HepG2 (cell line): ENCODE data around the gene KRTAP20-2.

Source experiments
- CTCF ChIP-seq: sonication (generic); formaldehyde crosslinking; IDR thresholded peaks from 2 replicates; pipeline ENCODE4 v1.5.0; 2020; ENCODE audit warnings: mild to moderate bottlenecking, missing genetic modification reagents, moderate library complexity
- FOXK2 ChIP-seq: fragments of 450-650 bp; IDR thresholded peaks from 2 replicates; pipeline ENCODE4 v1.6.1; 2016
- HDAC6 ChIP-seq: fragments of 200-600 bp; sonication (generic); IDR thresholded peaks from 2 replicates; pipeline ENCODE4 v1.7.0; 2017; ENCODE audit warnings: mild to moderate bottlenecking, antibody characterized with exemption, low read length, low read depth
- HNF4A ChIP-seq: sonication (generic); formaldehyde crosslinking; IDR thresholded peaks from 2 replicates; pipeline ENCODE4 v1.4.0; 2020; ENCODE audit warnings: missing genetic modification reagents
- JUND ChIP-seq: sonication (generic); formaldehyde crosslinking; IDR thresholded peaks from 2 replicates; pipeline ENCODE4 v1.8.0; 2022; ENCODE audit warnings: mild to moderate bottlenecking, missing genetic modification reagents
- KDM3A ChIP-seq: IDR thresholded peaks from 2 replicates; pipeline ENCODE4 v1.6.1; 2018; ENCODE audit warnings: low read depth, missing compliant biosample characterization
- NR1H2 ChIP-seq: sonication (generic); formaldehyde crosslinking; IDR thresholded peaks from 2 replicates; pipeline ENCODE4 v1.8.1; 2022; ENCODE audit warnings: low read depth, missing genetic modification reagents, borderline replicate concordance
- SMYD3 ChIP-seq: sonication (generic); formaldehyde crosslinking; IDR thresholded peaks from 2 replicates; pipeline ENCODE4 v1.8.1; 2023; ENCODE audit warnings: mild to moderate bottlenecking, missing genetic modification reagents
- SRF ChIP-seq: IDR thresholded peaks from 2 replicates; pipeline ENCODE4 v1.6.1; 2011; ENCODE audit warnings: mild to moderate bottlenecking, low read depth, low read length, moderate library complexity
- ZBTB38 ChIP-seq: sonication (generic); formaldehyde crosslinking; IDR thresholded peaks from 2 replicates; pipeline ENCODE4 v1.5.1; 2020; ENCODE audit warnings: mild to moderate bottlenecking, missing genetic modification reagents
- ZNF274 ChIP-seq: sonication (generic); formaldehyde crosslinking; IDR thresholded peaks from 2 replicates; pipeline ENCODE4 v1.5.1; 2020; ENCODE audit warnings: mild to moderate bottlenecking, missing genetic modification reagents
- ZNF558 ChIP-seq: sonication (generic); formaldehyde crosslinking; IDR thresholded peaks from 2 replicates; pipeline ENCODE4 v1.9.0; 2022; ENCODE audit warnings: mild to moderate bottlenecking, missing genetic modification reagents, borderline replicate concordance
- TF ChIP-seq, protein P1 (sequence below): sonication (generic); formaldehyde crosslinking; IDR thresholded peaks from 2 replicates; pipeline ENCODE4 v1.5.0; 2020; ENCODE audit warnings: mild to moderate bottlenecking, missing genetic modification reagents, borderline replicate concordance
- TF ChIP-seq, protein P2 (sequence below): sonication (generic); formaldehyde crosslinking; conservative IDR thresholded peaks from 2 replicates; pipeline ENCODE4 v1.8.0; 2022; ENCODE audit warnings: mild to moderate bottlenecking, moderate library complexity, missing genetic modification reagents

DNA sequence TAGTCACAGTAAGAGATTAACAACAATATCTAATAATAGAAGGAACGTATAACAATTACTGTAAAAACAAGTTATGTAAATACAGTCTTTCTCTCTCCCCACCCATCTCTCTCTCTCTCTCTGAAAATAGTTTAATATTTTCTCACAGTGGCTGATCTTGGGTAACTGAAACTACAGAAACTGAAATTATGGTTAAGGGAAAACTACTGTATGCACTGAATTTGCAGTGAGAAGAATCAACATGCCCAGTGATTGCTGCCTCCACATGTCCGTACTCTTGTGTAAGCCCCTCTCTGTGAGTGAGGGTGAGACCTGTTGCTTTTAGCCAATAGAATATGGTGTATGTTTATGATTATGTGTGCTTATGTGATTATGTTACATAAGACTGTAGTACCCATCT lies 22.9 kb upstream of the KRTAP20-2 start:
- TF ChIP-seq KDM3A (no peak), JUND (no peak), SMYD3 (CRISPR knock-in tag) (no peak), HDAC6 (no peak), CTCF (CRISPR knock-in tag) (no peak), ZNF558 (CRISPR knock-in tag) (no peak), HNF4A (no peak), NR1H2 (CRISPR knock-in tag) (no peak), FOXK2 (no peak), ZBTB38 (no peak), ZNF274 (CRISPR knock-in tag) (no peak), SRF (no peak)
- TF ChIP-seq, protein P1, sequence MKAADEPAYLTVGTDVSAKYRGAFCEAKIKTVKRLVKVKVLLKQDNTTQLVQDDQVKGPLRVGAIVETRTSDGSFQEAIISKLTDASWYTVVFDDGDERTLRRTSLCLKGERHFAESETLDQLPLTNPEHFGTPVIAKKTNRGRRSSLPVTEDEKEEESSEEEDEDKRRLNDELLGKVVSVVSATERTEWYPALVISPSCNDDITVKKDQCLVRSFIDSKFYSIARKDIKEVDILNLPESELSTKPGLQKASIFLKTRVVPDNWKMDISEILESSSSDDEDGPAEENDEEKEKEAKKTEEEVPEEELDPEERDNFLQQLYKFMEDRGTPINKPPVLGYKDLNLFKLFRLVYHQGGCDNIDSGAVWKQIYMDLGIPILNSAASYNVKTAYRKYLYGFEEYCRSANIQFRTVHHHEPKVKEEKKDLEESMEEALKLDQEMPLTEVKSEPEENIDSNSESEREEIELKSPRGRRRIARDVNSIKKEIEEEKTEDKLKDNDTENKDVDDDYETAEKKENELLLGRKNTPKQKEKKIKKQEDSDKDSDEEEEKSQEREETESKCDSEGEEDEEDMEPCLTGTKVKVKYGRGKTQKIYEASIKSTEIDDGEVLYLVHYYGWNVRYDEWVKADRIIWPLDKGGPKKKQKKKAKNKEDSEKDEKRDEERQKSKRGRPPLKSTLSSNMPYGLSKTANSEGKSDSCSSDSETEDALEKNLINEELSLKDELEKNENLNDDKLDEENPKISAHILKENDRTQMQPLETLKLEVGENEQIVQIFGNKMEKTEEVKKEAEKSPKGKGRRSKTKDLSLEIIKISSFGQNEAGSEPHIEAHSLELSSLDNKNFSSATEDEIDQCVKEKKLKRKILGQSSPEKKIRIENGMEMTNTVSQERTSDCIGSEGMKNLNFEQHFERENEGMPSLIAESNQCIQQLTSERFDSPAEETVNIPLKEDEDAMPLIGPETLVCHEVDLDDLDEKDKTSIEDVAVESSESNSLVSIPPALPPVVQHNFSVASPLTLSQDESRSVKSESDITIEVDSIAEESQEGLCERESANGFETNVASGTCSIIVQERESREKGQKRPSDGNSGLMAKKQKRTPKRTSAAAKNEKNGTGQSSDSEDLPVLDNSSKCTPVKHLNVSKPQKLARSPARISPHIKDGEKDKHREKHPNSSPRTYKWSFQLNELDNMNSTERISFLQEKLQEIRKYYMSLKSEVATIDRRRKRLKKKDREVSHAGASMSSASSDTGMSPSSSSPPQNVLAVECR (CRISPR knock-in tag), result no peak
- TF ChIP-seq, protein P2, sequence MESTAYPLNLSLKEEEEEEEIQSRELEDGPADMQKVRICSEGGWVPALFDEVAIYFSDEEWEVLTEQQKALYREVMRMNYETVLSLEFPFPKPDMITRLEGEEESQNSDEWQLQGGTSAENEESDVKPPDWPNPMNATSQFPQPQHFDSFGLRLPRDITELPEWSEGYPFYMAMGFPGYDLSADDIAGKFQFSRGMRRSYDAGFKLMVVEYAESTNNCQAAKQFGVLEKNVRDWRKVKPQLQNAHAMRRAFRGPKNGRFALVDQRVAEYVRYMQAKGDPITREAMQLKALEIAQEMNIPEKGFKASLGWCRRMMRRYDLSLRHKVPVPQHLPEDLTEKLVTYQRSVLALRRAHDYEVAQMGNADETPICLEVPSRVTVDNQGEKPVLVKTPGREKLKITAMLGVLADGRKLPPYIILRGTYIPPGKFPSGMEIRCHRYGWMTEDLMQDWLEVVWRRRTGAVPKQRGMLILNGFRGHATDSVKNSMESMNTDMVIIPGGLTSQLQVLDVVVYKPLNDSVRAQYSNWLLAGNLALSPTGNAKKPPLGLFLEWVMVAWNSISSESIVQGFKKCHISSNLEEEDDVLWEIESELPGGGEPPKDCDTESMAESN, result no peak
